ENCODE measurements around the gene B9D2. TPM values are rescaled to one million over a fixed set of nuclear protein-coding genes. Genes with fewer than 3 reads are reported as not detected.

Gene B9D2, protein sequence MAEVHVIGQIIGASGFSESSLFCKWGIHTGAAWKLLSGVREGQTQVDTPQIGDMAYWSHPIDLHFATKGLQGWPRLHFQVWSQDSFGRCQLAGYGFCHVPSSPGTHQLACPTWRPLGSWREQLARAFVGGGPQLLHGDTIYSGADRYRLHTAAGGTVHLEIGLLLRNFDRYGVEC
- 4.7 TPM for total RNA-seq

GRCh38 chr19:41363753-41364523, at the start of gene B9D2:
Gene B9D2, minus strand, starts transcription at chr19:41364149. Its CDS starts 630 bp downstream, at chr19:41363519.

GRCh38 chr19:41397086-41398049, 33.4 kb upstream of the B9D2 start, which contains the start of the genes BCKDHA and EXOSC5:
Gene BCKDHA, plus strand, starts transcription at chr19:41397818. Its CDS starts 10 bp downstream, at chr19:41397828.
Gene EXOSC5, minus strand, starts transcription at chr19:41397359. Its CDS starts 31 bp downstream, at chr19:41397328.

GRCh38 chr19:41376241-41376997, 12.5 kb upstream of the B9D2 start, which contains the start of gene TMEM91:
Gene TMEM91, plus strand, starts transcription at chr19:41376533. Its CDS starts 1,777 bp downstream, at chr19:41378310.

GRCh38 chr19:41353466-41354342, 10.2 kb downstream of the B9D2 start, which contains the start of gene TGFB1:
Gene TGFB1, minus strand, starts transcription at chr19:41353922. Its CDS starts 878 bp downstream, at chr19:41353044.

GRCh38 chr19:41310033-41310831, 53.7 kb downstream of the B9D2 start, which contains the start of gene CCDC97:
Gene CCDC97, plus strand, starts transcription at chr19:41310172. Its CDS starts 139 bp downstream, at chr19:41310311.

Other genes starting within 250 kb of the B9D2 start
- gene CYP2F1, start 249.7 kb downstream of the B9D2 start, total RNA-seq = not detected
- not detected for gene CYP2S1, start 170.9 kb downstream of the B9D2 start, total RNA-seq
- 7.5 TPM for gene AXL, start 144.9 kb downstream of the B9D2 start, total RNA-seq
- gene HNRNPUL1, start 99.8 kb downstream of the B9D2 start, total RNA-seq = 128 TPM
- 11.0 TPM for gene CCDC97, start 54.0 kb downstream of the B9D2 start, total RNA-seq
- gene TGFB1, start 10.2 kb downstream of the B9D2 start, total RNA-seq = 1.6 TPM
- 9.7 TPM for gene TMEM91, start 12.4 kb upstream of the B9D2 start, total RNA-seq
- gene EXOSC5, start 33.2 kb upstream of the B9D2 start, total RNA-seq = 16.3 TPM
- gene BCKDHA, start 33.7 kb upstream of the B9D2 start, total RNA-seq = 42.3 TPM
- gene B3GNT8, start 63.2 kb upstream of the B9D2 start, total RNA-seq = not detected
- 15.7 TPM for gene DMAC2, start 75.8 kb upstream of the B9D2 start, total RNA-seq
- not detected for gene ERICH4, start 79.0 kb upstream of the B9D2 start, total RNA-seq
- 1.3 TPM for gene CEACAM21, start 212.0 kb upstream of the B9D2 start, total RNA-seq

Data from parietal lobe (tissue), 1 donor.